Skeletal muscle tissue (tissue), 4 donors: ENCODE data around the gene PLA2G2C. TPM values are rescaled to one million over a fixed set of nuclear protein-coding genes. Genes with fewer than 3 reads are reported as not detected.

Experiments used
- H3K27ac ChIP-seq: one replicate; pipeline ENCODE4 v1.7.0; 2013; ENCODE audit warnings: mild to moderate bottlenecking, low read depth, low read length, inconsistent platforms
- H3K27me3 ChIP-seq, 3 donors: one replicate each; pipeline ENCODE4 v1.7.0; 2013; ENCODE audit warnings: low read length in 3 of 3; ENCODE audit not compliant: control insufficient read depth in 3 of 3, insufficient read depth in 3 of 3
- H3K36me3 ChIP-seq, 3 donors: one replicate each; pipeline ENCODE4 v1.7.0; 2013; ENCODE audit warnings: low read length in 3 of 3; ENCODE audit not compliant: control insufficient read depth in 3 of 3, insufficient read depth in 3 of 3
- H3K4me1 ChIP-seq, 3 donors: one replicate each; pipeline ENCODE4 v1.7.0; 2013; ENCODE audit warnings: low read length in 3 of 3, mild to moderate bottlenecking in 3 of 3; ENCODE audit not compliant: control insufficient read depth in 3 of 3, insufficient read depth in 3 of 3
- H3K4me3 ChIP-seq, 3 donors: one replicate each; pipeline ENCODE4 v1.7.0; 2013; ENCODE audit warnings: low read length in 3 of 3
- H3K9ac ChIP-seq, 3 donors: one replicate each; pipeline ENCODE4 v1.7.0; 2013; ENCODE audit warnings: low read length in 3 of 3, mild to moderate bottlenecking in 3 of 3, moderate library complexity in 2 of 3, low read depth in 1 of 3
- H3K9me3 ChIP-seq, 3 donors: one replicate each; pipeline ENCODE4 v1.7.0; 2013; ENCODE audit warnings: low read length in 3 of 3; ENCODE audit not compliant: control insufficient read depth in 3 of 3
- total RNA-seq: library from RNA; depleted of rRNA; stranded (reverse); fragments of >200 nt; gene quantifications from one replicate; pipeline ENCODE4 v1.2.3, GENCODE V29; 2014
- donor health status: Osteomylitis.

PLA2G2C gene
- total RNA-seq, 1 donor from 2014 or later: not detected

- no peak overlapping the region for H3K9ac ChIP-seq
- H3K4me1 ChIP-seq: peaks cover 2 to 7% (median 3%) of the 10 kb centered on the region in 3 donors
- no peak overlapping the region for H3K27ac ChIP-seq
- no peaks in the 10 kb centered on the region for H3K9me3 ChIP-seq
- H3K27me3 ChIP-seq: peaks cover 2 to 16% (median 3%) of the 10 kb centered on the region in 3 donors
- no peak overlapping the region for H3K4me3 ChIP-seq
- no peaks in the 10 kb centered on the region for H3K36me3 ChIP-seq
These were observed 24.6 kb upstream of the PLA2G2C start for GRCh38 chr1:20210736-20211460.

GRCh38 chr1:20209471-20209870 is 23.2 kb upstream of the PLA2G2C start:
- H3K4me3 ChIP-seq: no peak overlapping the region
- no peaks in the 10 kb centered on the region for H3K36me3 ChIP-seq
- H3K27me3 ChIP-seq: peaks cover 0 to 14% (median 2%) of the 10 kb centered on the region in 3 donors
- peaks cover 2 to 7% (median 3%) of the 10 kb centered on the region in 3 donors for H3K4me1 ChIP-seq
- no peaks in the 10 kb centered on the region for H3K9me3 ChIP-seq
- no peak overlapping the region for H3K9ac ChIP-seq
- no peak overlapping the region for H3K27ac ChIP-seq

- Histone ChIP-seq H3K4me3 (no peak overlapping the region), H3K36me3 (no peaks in the 10 kb centered on the region), H3K9ac (no peak overlapping the region), H3K27ac (no peak overlapping the region), H3K4me1 (peaks cover 0 to 1% (median 0%) of the 10 kb centered on the region in 3 donors), H3K27me3 (peaks cover 0 to 14% (median 2%) of the 10 kb centered on the region in 3 donors), H3K9me3 (no peaks in the 10 kb centered on the region)
These were observed 21.2 kb upstream of the PLA2G2C start for GRCh38 chr1:20207546-20207945.

- no peak overlapping the region for H3K4me3 ChIP-seq
- no peak overlapping the region for H3K27ac ChIP-seq
- H3K27me3 ChIP-seq: peaks cover 3 to 7% (median 4%) of the 10 kb centered on the region in 3 donors
- H3K9me3 ChIP-seq: no peaks in the 10 kb centered on the region
- H3K36me3 ChIP-seq: no peaks in the 10 kb centered on the region
- H3K9ac ChIP-seq: no peak overlapping the region
- peaks cover 0 to 4% (median 0%) of the 10 kb centered on the region in 3 donors for H3K4me1 ChIP-seq
These were observed 15.8 kb upstream of the PLA2G2C start for GRCh38 chr1:20202166-20202565.

- Histone ChIP-seq H3K27ac (no peak overlapping the region), H3K27me3 (peaks cover 7 to 8% (median 7%) of the 10 kb centered on the region in 3 donors), H3K4me3 (no peak overlapping the region), H3K9me3 (no peaks in the 10 kb centered on the region), H3K4me1 (peaks cover 0 to 4% (median 0%) of the 10 kb centered on the region in 3 donors), H3K9ac (no peak overlapping the region), H3K36me3 (no peaks in the 10 kb centered on the region)
These were observed 14.6 kb upstream of the PLA2G2C start for GRCh38 chr1:20200966-20201365.

- no peak overlapping the region for H3K9ac ChIP-seq
- peaks cover 3 to 6% (median 4%) of the 10 kb centered on the region in 3 donors for H3K4me1 ChIP-seq
- H3K27me3 ChIP-seq: peaks cover 7 to 10% (median 8%) of the 10 kb centered on the region in 3 donors
- no peak overlapping the region for H3K4me3 ChIP-seq
- no peaks in the 10 kb centered on the region for H3K9me3 ChIP-seq
- no peak overlapping the region for H3K27ac ChIP-seq
- H3K36me3 ChIP-seq: no peaks in the 10 kb centered on the region
These were observed 13.5 kb upstream of the PLA2G2C start for GRCh38 chr1:20199840-20200239.

- H3K9me3 ChIP-seq: no peaks in the 10 kb centered on the region
- H3K4me3 ChIP-seq: no peak overlapping the region
- H3K27me3 ChIP-seq: peaks cover 7 to 10% (median 8%) of the 10 kb centered on the region in 3 donors
- no peak overlapping the region for H3K9ac ChIP-seq
- H3K4me1 ChIP-seq: peaks cover 5 to 7% (median 6%) of the 10 kb centered on the region in 3 donors
- H3K27ac ChIP-seq: no peak overlapping the region
- no peaks in the 10 kb centered on the region for H3K36me3 ChIP-seq
These were observed 13.1 kb upstream of the PLA2G2C start for GRCh38 chr1:20199403-20199802.

GRCh38 chr1:20198918-20199317 is 12.6 kb upstream of the PLA2G2C start:
- Histone ChIP-seq H3K27me3 (peaks cover 7 to 10% (median 8%) of the 10 kb centered on the region in 3 donors), H3K9me3 (no peaks in the 10 kb centered on the region), H3K27ac (no peak overlapping the region), H3K9ac (no peak overlapping the region), H3K36me3 (no peaks in the 10 kb centered on the region), H3K4me3 (no peak overlapping the region), H3K4me1 (peaks cover 5 to 7% (median 7%) of the 10 kb centered on the region in 3 donors)

GRCh38 chr1:20198296-20198695 is 12.0 kb upstream of the PLA2G2C start:
- H3K9me3 ChIP-seq: no peaks in the 10 kb centered on the region
- peaks cover 5 to 7% (median 7%) of the 10 kb centered on the region in 3 donors for H3K4me1 ChIP-seq
- no peak overlapping the region for H3K4me3 ChIP-seq
- H3K27me3 ChIP-seq: peaks cover 7 to 13% (median 10%) of the 10 kb centered on the region in 3 donors
- H3K27ac ChIP-seq: no peak overlapping the region
- H3K9ac ChIP-seq: no peak overlapping the region
- H3K36me3 ChIP-seq: no peaks in the 10 kb centered on the region

GRCh38 chr1:20197329-20197791 is 11.0 kb upstream of the PLA2G2C start:
- no peak overlapping the region for H3K27ac ChIP-seq
- no peaks in the 10 kb centered on the region for H3K36me3 ChIP-seq
- no peak overlapping the region for H3K4me3 ChIP-seq
- peaks cover 7 to 21% (median 15%) of the 10 kb centered on the region in 3 donors for H3K27me3 ChIP-seq
- H3K9me3 ChIP-seq: no peaks in the 10 kb centered on the region
- H3K9ac ChIP-seq: no peak overlapping the region
- peaks cover 5 to 7% (median 7%) of the 10 kb centered on the region in 3 donors for H3K4me1 ChIP-seq
